Astrocyte (in vitro differentiated cells and primary cell): ENCODE measurements around the gene MRPS9. TPM values are rescaled to one million over a fixed set of nuclear protein-coding genes. Genes with fewer than 3 reads are reported as not detected.

Experiments
- DNase-seq: peaks from one replicate; pipeline ENCODE4 v3.0.0-alpha.2; 2010; ENCODE audit warnings: low read depth
- FAIRE-seq: peaks from 2 replicates; lab custom pipeline; 2011; peaks lifted over from hg19 to GRCh38; lab: Jason Lieb, UNC
- H2AFZ ChIP-seq: 2 replicates; pipeline ENCODE4 v1.6.0; 2012; ENCODE audit warnings: low read depth, low read length, inconsistent platforms
- H3K27ac ChIP-seq: 2 replicates; pipeline ENCODE4 v1.5.1; 2011; ENCODE audit warnings: low read depth, low read length, inconsistent platforms
- H3K27me3 ChIP-seq: 2 replicates; pipeline ENCODE4 v1.6.0; 2011; ENCODE audit warnings: low read length, inconsistent platforms; ENCODE audit not compliant: insufficient read depth
- H3K36me3 ChIP-seq: 2 replicates; pipeline ENCODE4 v1.5.1; 2011; ENCODE audit warnings: low read length, inconsistent platforms; ENCODE audit not compliant: insufficient read depth
- H3K4me1 ChIP-seq: 2 replicates; pipeline ENCODE4 v1.5.1; 2011; ENCODE audit warnings: low read length, inconsistent platforms; ENCODE audit not compliant: insufficient read depth
- H3K4me2 ChIP-seq: 2 replicates; pipeline ENCODE4 v1.6.0; 2012; ENCODE audit warnings: low read length, inconsistent platforms
- H3K4me3 ChIP-seq: 2 replicates; pipeline ENCODE4 v1.5.1; 2011; ENCODE audit warnings: low read depth, mild to moderate bottlenecking, low read length, inconsistent platforms; ENCODE audit not compliant: insufficient read depth
- H3K79me2 ChIP-seq: 2 replicates; pipeline ENCODE4 v1.6.0; 2012; ENCODE audit warnings: mild to moderate bottlenecking, low read length, inconsistent platforms; ENCODE audit not compliant: insufficient read depth
- H3K9ac ChIP-seq: 2 replicates; pipeline ENCODE4 v1.6.0; 2012; ENCODE audit warnings: mild to moderate bottlenecking, low read length, inconsistent platforms
- H3K9me3 ChIP-seq: 2 replicates; pipeline ENCODE4 v1.5.1; 2012; ENCODE audit warnings: low read depth, mild to moderate bottlenecking, low read length, inconsistent platforms; ENCODE audit not compliant: insufficient read depth
- H4K20me1 ChIP-seq: 2 replicates; pipeline ENCODE4 v1.6.0; 2012; ENCODE audit warnings: low read length, inconsistent platforms; ENCODE audit not compliant: insufficient read depth
- H3K27ac Mint-ChIP-seq: one replicate; pipeline ENCODE4 v1.8.0; 2021; ENCODE audit warnings: mild to moderate bottlenecking, mixed read lengths; ENCODE audit not compliant: unreplicated experiment
- H3K27me3 Mint-ChIP-seq: one replicate; pipeline ENCODE4 v1.8.0; 2021; ENCODE audit warnings: low read depth, mixed read lengths; ENCODE audit not compliant: unreplicated experiment
- H3K36me3 Mint-ChIP-seq: one replicate; pipeline ENCODE4 v1.8.0; 2021; ENCODE audit warnings: low read depth, mixed read lengths; ENCODE audit not compliant: unreplicated experiment
- H3K4me1 Mint-ChIP-seq: one replicate; pipeline ENCODE4 v1.8.0; 2021; ENCODE audit warnings: low read depth, mixed read lengths; ENCODE audit not compliant: unreplicated experiment
- H3K4me3 Mint-ChIP-seq: one replicate; pipeline ENCODE4 v1.8.0; 2021; ENCODE audit warnings: mild to moderate bottlenecking, moderate library complexity, mixed read lengths; ENCODE audit not compliant: unreplicated experiment
- H3K9me3 Mint-ChIP-seq: one replicate; pipeline ENCODE4 v1.8.0; 2021; ENCODE audit warnings: mild to moderate bottlenecking, mixed read lengths; ENCODE audit not compliant: unreplicated experiment
- EZH2 ChIP-seq: IDR thresholded peaks from 2 replicates; pipeline ENCODE4 v1.6.1; 2012; ENCODE audit warnings: mild to moderate bottlenecking, low read length, inconsistent platforms; ENCODE audit not compliant: insufficient read depth
- total RNA-seq: library from RNA; stranded (reverse); gene quantifications from 2 replicates; pipeline ENCODE4 v1.2.1, GENCODE V29; 2021
- TF ChIP-seq, protein P1 (sequence below): IDR thresholded peaks from 2 replicates; pipeline ENCODE4 v1.5.1; 2011; ENCODE audit warnings: low read depth, mild to moderate bottlenecking, inconsistent platforms, low read length, moderate library complexity; ENCODE audit not compliant: insufficient read depth

MRPS9 gene
- total RNA-seq, 1 donor from 2014 or later, result 32.3 TPM

GRCh38 chr2:105099153-105099552 is 61.3 kb downstream of the MRPS9 start:
- no peaks in the 10 kb centered on the region for H4K20me1 ChIP-seq
- H3K79me2 ChIP-seq, result no peaks in the 10 kb centered on the region
- Mint-ChIP-seq H3K9me3 (no peaks in the 10 kb centered on the region), H3K36me3 (peaks cover 7% of the 10 kb centered on the region), H3K27me3 (no peaks in the 10 kb centered on the region), H3K4me1 (peaks cover 21% of the 10 kb centered on the region), H3K27ac (no peak overlapping the region), H3K4me3 (no peak overlapping the region)
- FAIRE-seq, result no peak
- H3K36me3 ChIP-seq, result peaks cover 17% of the 10 kb centered on the region
- H3K27ac ChIP-seq, result no peak overlapping the region
- H3K27me3 ChIP-seq, result no peaks in the 10 kb centered on the region
- no peak for DNase-seq
- no peak overlapping the region for H3K4me3 ChIP-seq
- H3K4me1 ChIP-seq, result peaks cover 13% of the 10 kb centered on the region
- no peak overlapping the region for H3K9ac ChIP-seq
- no peak overlapping the region for H2AFZ ChIP-seq
- TF ChIP-seq, protein P1, sequence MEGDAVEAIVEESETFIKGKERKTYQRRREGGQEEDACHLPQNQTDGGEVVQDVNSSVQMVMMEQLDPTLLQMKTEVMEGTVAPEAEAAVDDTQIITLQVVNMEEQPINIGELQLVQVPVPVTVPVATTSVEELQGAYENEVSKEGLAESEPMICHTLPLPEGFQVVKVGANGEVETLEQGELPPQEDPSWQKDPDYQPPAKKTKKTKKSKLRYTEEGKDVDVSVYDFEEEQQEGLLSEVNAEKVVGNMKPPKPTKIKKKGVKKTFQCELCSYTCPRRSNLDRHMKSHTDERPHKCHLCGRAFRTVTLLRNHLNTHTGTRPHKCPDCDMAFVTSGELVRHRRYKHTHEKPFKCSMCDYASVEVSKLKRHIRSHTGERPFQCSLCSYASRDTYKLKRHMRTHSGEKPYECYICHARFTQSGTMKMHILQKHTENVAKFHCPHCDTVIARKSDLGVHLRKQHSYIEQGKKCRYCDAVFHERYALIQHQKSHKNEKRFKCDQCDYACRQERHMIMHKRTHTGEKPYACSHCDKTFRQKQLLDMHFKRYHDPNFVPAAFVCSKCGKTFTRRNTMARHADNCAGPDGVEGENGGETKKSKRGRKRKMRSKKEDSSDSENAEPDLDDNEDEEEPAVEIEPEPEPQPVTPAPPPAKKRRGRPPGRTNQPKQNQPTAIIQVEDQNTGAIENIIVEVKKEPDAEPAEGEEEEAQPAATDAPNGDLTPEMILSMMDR, result no peak
- TF ChIP-seq EZH2, result no peak
- H3K9me3 ChIP-seq, result no peaks in the 10 kb centered on the region
- H3K4me2 ChIP-seq, result no peak overlapping the region

DNA sequence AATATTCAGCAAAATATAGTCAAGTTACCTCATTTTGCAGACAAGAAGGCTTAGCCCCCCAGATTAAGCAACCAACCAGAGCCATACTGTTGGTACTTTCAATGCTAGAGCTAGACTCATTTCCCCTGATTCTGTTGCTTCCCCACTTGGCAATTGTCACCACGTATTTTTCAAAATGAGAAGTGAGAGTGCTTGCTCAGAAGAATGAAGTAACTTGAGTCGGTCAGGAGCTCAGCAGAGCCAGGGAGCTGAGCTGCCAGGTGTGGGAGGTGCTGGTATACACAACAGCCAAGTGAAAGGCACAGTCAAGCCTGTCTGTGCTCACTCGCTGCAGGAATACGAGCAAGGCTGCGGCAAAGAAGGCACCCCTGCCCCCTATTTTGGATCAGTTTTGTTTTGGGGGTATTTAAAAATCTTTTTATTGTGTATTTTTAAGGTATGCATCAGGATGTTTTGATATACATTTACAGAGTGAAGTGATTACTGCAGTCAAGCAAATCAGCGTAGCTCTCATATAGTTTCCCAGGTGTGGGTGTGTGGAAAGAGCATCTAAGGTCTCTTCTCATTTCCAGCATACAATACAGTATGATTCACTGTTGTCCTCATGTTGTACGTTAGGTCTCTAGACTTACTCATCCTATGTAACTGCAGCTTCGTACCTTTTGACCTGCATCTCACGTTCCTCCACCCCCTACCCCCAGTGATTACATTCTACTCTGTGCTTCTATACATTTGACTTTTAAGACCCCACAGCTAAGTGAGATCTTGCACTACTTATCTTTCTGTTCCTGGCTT is 62.4 kb downstream of the MRPS9 start:
- H3K36me3 Mint-ChIP-seq, result peaks cover 7% of the 10 kb centered on the region
- Histone ChIP-seq H3K4me2 (no peak overlapping the region), H3K27ac (no peak overlapping the region), H3K79me2 (no peaks in the 10 kb centered on the region), H3K36me3 (peaks cover 15% of the 10 kb centered on the region), H3K4me1 (peaks cover 17% of the 10 kb centered on the region), H3K4me3 (no peak overlapping the region), H3K9me3 (no peaks in the 10 kb centered on the region), H3K9ac (no peak overlapping the region), H3K27me3 (no peaks in the 10 kb centered on the region), H4K20me1 (no peaks in the 10 kb centered on the region), H2AFZ (no peak overlapping the region)
- no peaks in the 10 kb centered on the region for H3K27me3 Mint-ChIP-seq
- peaks cover 23% of the 10 kb centered on the region for H3K4me1 Mint-ChIP-seq
- FAIRE-seq, result no peak
- H3K9me3 Mint-ChIP-seq, result no peaks in the 10 kb centered on the region
- TF ChIP-seq, protein P1, result no peak
- no peak for TF ChIP-seq EZH2
- H3K27ac Mint-ChIP-seq, result no peak overlapping the region
- no peak overlapping the region for H3K4me3 Mint-ChIP-seq
- no peak for DNase-seq

GRCh38 chr2:105102001-105102400 is 64.1 kb downstream of the MRPS9 start:
- Histone ChIP-seq H3K9ac (no peak overlapping the region), H3K4me2 (no peak overlapping the region), H3K36me3 (peaks cover 15% of the 10 kb centered on the region), H3K27ac (no peak overlapping the region), H3K4me1 (peaks cover 17% of the 10 kb centered on the region), H3K79me2 (no peaks in the 10 kb centered on the region), H3K4me3 (no peak overlapping the region), H4K20me1 (no peaks in the 10 kb centered on the region), H2AFZ (no peak overlapping the region), H3K27me3 (no peaks in the 10 kb centered on the region), H3K9me3 (no peaks in the 10 kb centered on the region)
- H3K36me3 Mint-ChIP-seq, result peaks cover 7% of the 10 kb centered on the region
- TF ChIP-seq, protein P1, result no peak
- no peak for TF ChIP-seq EZH2
- no peaks in the 10 kb centered on the region for H3K27me3 Mint-ChIP-seq
- peaks cover 23% of the 10 kb centered on the region for H3K4me1 Mint-ChIP-seq
- DNase-seq, result no peak
- no peak overlapping the region for H3K4me3 Mint-ChIP-seq
- no peaks in the 10 kb centered on the region for H3K9me3 Mint-ChIP-seq
- H3K27ac Mint-ChIP-seq, result no peak overlapping the region
- FAIRE-seq, result no peak
